Spinal cord (tissue), 10 donors: ENCODE data around the gene SERPINA10. TPM values are rescaled to one million over a fixed set of nuclear protein-coding genes. Genes with fewer than 3 reads are reported as not detected.
A peak's percentile ranks its signal among the peaks of the same experiment; 100 is the strongest.

Source experiments
- DNase-seq, 6 donors: peaks; one replicate each; pipeline versions ENCODE4 v3.0.0 to v3.0.0-alpha.2; 2013 to 2015; ENCODE audit warnings: low spot score in 6 of 6, low read depth in 4 of 6
- H3K27ac ChIP-seq: one replicate; pipeline ENCODE4 v1.5.1; 2013; ENCODE audit warnings: low read depth, low read length, control low read depth
- H3K27me3 ChIP-seq: one replicate; pipeline ENCODE4 v1.6.1; 2013; ENCODE audit warnings: low read length; ENCODE audit not compliant: control insufficient read depth, insufficient read depth
- H3K36me3 ChIP-seq: one replicate; pipeline ENCODE4 v1.6.1; 2013; ENCODE audit warnings: low read length; ENCODE audit not compliant: control insufficient read depth, insufficient read depth
- H3K4me1 ChIP-seq: one replicate; pipeline ENCODE4 v1.6.1; 2013; ENCODE audit warnings: low read length; ENCODE audit not compliant: control insufficient read depth, insufficient read depth
- H3K4me3 ChIP-seq: one replicate; pipeline ENCODE4 v1.5.1; 2013; ENCODE audit warnings: low read depth, low read length, control low read depth
- H3K9me3 ChIP-seq: one replicate; pipeline ENCODE4 v1.6.1; 2013; ENCODE audit warnings: low read length; ENCODE audit not compliant: control insufficient read depth, insufficient read depth
- WGBS: methylation state at CpG from one replicate; pipeline ENCODE4 v1.1.5; 2013; ENCODE audit warnings: missing lambda C conversion rate; ENCODE audit not compliant: insufficient coverage; 5-methylcytosine and 5-hydroxymethylcytosine counted together
- polyA plus RNA-seq, 2 donors: library from polyadenylated mRNA; unstranded; fragments of 120-200 nt; gene quantifications; one replicate each; pipeline ENCODE4 v1.2.1, GENCODE V29; 2013; ENCODE audit not compliant: insufficient read length in 2 of 2
- total RNA-seq, 2 donors: library from RNA; depleted of rRNA in 1 of 2; stranded (reverse); fragments of 120-200 nt in 1 of 2; fragments of >200 nt in 1 of 2; gene quantifications; one replicate each; pipeline versions ENCODE4 v1.2.3 to v1.2.4, GENCODE V29; 2013 to 2014
- donor health status: healthy.

The SERPINA10 gene
- total and polyA plus RNA-seq, 4 donors = 0.06 to 0.26 (median 0.13) TPM; not detected in 1

DNA sequence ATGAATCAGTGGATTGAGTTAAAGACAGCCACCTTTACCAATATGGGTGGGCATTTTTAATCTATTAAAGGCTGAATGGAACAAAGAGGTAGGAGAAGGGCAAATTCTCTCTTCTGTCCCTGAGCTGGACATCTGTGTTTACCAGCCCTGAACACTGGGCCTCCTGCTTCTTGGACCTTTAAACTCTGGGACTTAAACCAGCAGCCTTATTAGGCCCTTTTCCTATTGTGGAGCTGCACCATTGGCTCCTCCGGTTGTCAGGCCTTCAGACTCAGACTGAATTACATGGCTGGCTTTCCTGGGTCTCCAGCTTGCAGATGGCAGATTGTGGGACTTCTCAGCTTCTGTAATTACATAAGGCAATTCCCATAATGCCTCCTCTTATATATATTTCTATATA lies 23.6 kb upstream of the SERPINA10 start:
- Histone ChIP-seq H3K27me3 (no peaks in the 10 kb centered on the region), H3K36me3 (no peaks in the 10 kb centered on the region), H3K9me3 (no peaks in the 10 kb centered on the region), H3K27ac (no peak overlapping the region), H3K4me3 (no peak overlapping the region), H3K4me1 (no peaks in the 10 kb centered on the region)
- DNase-seq = peak in 1 of 6 donors; percentile 7
- no CpG with 5 or more reads among the region's 1 CpG for WGBS

GRCh38 chr14:94314890-94315289 lies 21.8 kb upstream of the SERPINA10 start:
- no peak for DNase-seq
- Histone ChIP-seq H3K9me3 (no peaks in the 10 kb centered on the region), H3K27me3 (no peaks in the 10 kb centered on the region), H3K4me1 (no peaks in the 10 kb centered on the region), H3K4me3 (no peak overlapping the region), H3K27ac (no peak overlapping the region), H3K36me3 (no peaks in the 10 kb centered on the region)
- 100% methylated on average over 1 of the region's 2 CpGs for WGBS

DNA sequence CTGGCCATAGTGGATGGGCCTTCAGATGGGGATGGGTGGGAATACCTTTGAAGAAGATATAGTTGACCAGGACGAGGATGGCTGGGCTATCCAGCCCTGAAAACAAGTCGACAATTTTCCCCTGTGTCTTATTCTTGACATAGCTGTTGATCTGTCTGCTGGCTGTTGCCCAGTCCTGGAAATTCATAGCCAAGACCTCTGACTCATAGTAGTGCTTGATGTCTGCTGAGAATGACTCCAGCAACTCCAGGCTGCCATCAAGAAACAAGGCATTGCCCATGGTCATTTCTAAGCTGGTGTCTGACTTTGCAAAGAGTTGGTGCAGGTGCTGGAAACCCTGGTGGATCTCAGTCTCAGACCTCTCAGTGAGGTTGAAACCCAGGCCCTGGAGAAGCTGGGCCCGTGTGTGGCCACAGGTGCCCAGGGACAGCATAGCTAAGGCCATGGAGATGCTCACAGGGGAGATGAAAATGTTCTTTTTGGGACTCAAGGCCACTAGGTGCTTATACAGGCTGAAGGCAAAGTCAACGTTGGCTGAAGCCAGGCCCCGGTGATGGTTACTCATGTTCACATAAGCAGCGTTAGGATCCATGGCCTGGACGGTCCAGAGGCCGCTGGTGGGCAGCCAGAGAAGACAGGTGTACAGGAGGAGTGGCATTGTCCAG lies 21.1 kb upstream of the SERPINA10 start:
- Histone ChIP-seq H3K4me1 (no peaks in the 10 kb centered on the region), H3K36me3 (no peaks in the 10 kb centered on the region), H3K27ac (no peak overlapping the region), H3K9me3 (no peaks in the 10 kb centered on the region), H3K4me3 (no peak overlapping the region), H3K27me3 (no peaks in the 10 kb centered on the region)
- no peak for DNase-seq
- WGBS = 95% methylated on average over 8 of the region's 8 CpGs

DNA sequence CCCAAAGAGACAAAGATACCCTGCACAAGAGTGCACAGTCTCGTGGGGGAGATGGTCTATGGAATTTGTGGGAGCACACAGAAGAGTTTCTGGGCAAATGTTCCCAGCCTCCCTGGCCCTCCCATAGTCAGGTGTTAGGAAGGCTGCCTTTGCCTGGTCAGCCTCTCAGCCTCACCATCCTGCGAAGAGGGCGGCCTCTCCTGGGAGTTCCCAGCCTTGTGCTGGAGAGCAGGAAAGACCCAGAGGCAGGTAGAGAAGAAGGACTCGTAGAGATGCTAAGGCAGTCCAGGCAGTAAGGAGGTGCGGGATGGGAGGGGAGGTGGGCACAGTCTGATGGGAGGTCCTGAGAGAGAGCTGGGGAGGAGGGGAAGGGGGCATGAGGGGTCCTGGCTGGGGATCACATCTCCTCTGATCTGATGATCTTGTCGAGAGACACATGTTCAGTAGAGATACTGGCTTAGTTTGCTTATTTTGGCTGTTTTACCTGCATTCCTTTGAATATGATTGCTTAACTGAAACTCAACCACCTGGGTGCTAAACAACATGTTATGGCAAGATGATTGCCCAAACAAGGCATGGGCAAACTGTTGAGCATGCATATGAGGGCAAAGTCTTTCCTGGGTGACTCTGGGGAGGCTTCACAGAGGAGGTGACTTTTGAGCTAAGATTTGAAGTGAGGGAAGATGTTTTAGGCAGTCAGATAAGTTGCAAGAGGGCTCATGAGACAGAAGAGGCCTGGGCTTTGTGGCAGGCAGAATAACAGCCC lies 19.6 kb upstream of the SERPINA10 start:
- no peak overlapping the region for H3K4me3 ChIP-seq
- DNase-seq = no peak
- no peaks in the 10 kb centered on the region for H3K9me3 ChIP-seq
- H3K27me3 ChIP-seq = no peaks in the 10 kb centered on the region
- H3K4me1 ChIP-seq = no peaks in the 10 kb centered on the region
- H3K36me3 ChIP-seq = no peaks in the 10 kb centered on the region
- H3K27ac ChIP-seq = no peak overlapping the region
- WGBS = 75% methylated on average over 5 of the region's 6 CpGs

DNA sequence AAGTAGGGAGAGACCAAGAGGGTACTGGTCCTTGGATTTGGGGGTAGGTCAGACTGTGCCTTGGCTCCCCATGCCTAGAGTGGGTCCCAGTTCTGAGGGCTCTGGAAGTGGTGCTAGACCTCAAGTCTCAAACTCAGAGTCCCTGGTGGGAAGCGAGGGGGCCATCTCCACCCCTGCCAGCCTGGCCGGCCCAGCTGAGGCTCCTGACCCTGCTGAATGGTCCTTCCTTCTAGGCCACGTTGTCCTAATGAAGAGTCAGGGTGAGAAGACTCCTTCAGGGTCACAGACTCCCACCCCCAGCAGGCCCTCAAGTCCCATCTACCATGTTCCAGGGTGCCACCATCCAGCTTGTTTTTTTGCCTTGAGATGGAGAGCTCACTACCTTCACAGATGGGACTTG lies 17.2 kb upstream of the SERPINA10 start:
- 100% methylated on average over 2 of the region's 3 CpGs for WGBS
- no peaks in the 10 kb centered on the region for H3K9me3 ChIP-seq
- DNase-seq = no peak
- H3K36me3 ChIP-seq = no peaks in the 10 kb centered on the region
- no peaks in the 10 kb centered on the region for H3K27me3 ChIP-seq
- H3K27ac ChIP-seq = no peak overlapping the region
- no peaks in the 10 kb centered on the region for H3K4me1 ChIP-seq
- H3K4me3 ChIP-seq = no peak overlapping the region

- no peak overlapping the region for H3K4me3 ChIP-seq
- no peak for DNase-seq
- no peaks in the 10 kb centered on the region for H3K9me3 ChIP-seq
- 95% methylated on average over 9 of the region's 10 CpGs for WGBS
- H3K4me1 ChIP-seq = no peaks in the 10 kb centered on the region
- H3K36me3 ChIP-seq = no peaks in the 10 kb centered on the region
- H3K27ac ChIP-seq = no peak overlapping the region
- no peaks in the 10 kb centered on the region for H3K27me3 ChIP-seq
Observed at GRCh38 chr14:94309721-94310120, 16.7 kb upstream of the SERPINA10 start.

GRCh38 chr14:94307410-94307992 lies 14.4 kb upstream of the SERPINA10 start:
- H3K27ac ChIP-seq = no peak overlapping the region
- no peaks in the 10 kb centered on the region for H3K9me3 ChIP-seq
- no peak for DNase-seq
- no peaks in the 10 kb centered on the region for H3K4me1 ChIP-seq
- no peaks in the 10 kb centered on the region for H3K27me3 ChIP-seq
- H3K36me3 ChIP-seq = no peaks in the 10 kb centered on the region
- 0% methylated on average over 1 of the region's 5 CpGs for WGBS
- H3K4me3 ChIP-seq = no peak overlapping the region

- Histone ChIP-seq H3K27ac (no peak overlapping the region), H3K4me3 (no peak overlapping the region), H3K9me3 (no peaks in the 10 kb centered on the region), H3K27me3 (no peaks in the 10 kb centered on the region), H3K4me1 (no peaks in the 10 kb centered on the region), H3K36me3 (no peaks in the 10 kb centered on the region)
- no peak for DNase-seq
- WGBS = 83% methylated on average over 9 of the region's 12 CpGs
Observed at GRCh38 chr14:94306047-94306978, 13.2 kb upstream of the SERPINA10 start.

GRCh38 chr14:94305620-94306019 lies 12.6 kb upstream of the SERPINA10 start:
- H3K27me3 ChIP-seq = no peaks in the 10 kb centered on the region
- H3K4me1 ChIP-seq = no peaks in the 10 kb centered on the region
- no peak overlapping the region for H3K4me3 ChIP-seq
- WGBS = 60% methylated on average over 1 of the region's 2 CpGs
- H3K27ac ChIP-seq = no peak overlapping the region
- no peaks in the 10 kb centered on the region for H3K36me3 ChIP-seq
- no peak for DNase-seq
- no peaks in the 10 kb centered on the region for H3K9me3 ChIP-seq
